ENCODE measurements around the gene MINK1. TPM values are rescaled to one million over a fixed set of nuclear protein-coding genes. Genes with fewer than 3 reads are reported as not detected.
A peak's percentile ranks its signal among the peaks of the same experiment; 100 is the strongest.

The MINK1 gene
- total and polyA plus RNA-seq, 2 of the 8 experiments (the other 6 are each of a cell fraction or from before 2014, with no cell fraction given), result 26.9 to 77.7 TPM

DNA sequence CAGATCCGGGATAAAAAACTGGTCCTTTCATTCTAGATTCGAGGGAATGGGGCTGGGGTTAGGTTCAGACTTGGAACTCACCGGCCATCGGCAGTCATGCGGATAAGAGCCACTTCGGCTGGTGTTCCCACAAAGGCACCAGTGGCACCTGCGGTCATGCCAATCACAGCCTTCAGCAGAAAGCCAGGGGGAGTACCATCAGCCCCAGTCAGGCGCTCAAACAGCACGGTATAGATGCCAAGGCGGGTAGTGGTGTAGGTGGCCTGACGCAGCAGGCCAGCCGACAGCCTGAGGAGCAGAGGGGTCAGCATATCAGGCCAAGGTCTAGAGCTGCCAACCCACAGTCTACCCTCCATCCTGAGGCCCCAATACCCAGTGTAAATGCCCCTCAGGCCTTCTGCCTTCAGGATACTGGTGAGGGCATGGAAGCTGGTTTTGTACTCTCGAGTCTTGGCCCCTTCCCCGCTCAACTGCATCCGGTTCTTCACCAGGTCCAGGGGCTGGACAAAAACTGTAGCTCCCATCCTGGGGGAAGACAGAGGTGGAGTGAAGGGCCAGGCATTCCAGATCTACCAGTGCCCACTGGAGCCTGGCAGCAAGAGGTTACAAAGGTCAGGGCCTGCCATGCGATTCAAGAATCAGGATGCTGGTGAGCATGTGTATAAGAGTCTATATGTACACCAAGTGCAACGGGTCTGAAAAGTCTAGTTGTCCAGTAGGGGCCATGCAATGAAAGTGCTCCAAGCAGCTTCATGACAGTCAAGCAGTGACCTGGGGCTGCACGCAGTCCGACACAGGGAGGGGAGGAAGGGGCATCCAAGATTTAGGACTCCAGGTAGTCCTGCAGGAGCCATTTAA lies 105.8 kb downstream of the MINK1 start:
- Histone ChIP-seq H4K20me1 (replicated peaks in 1 of 2; ENCODE audit: control insufficient read depth in 1 of 2, insufficient read depth in 2 of 2, low read length in 2 of 2) (peaks cover 0 to 6% of the 10 kb centered on the region in 2 experiments), H2AFZ (ENCODE audit: low read length) (no peak overlapping the region), H2BK15ac (ENCODE audit: low read length) (0 out of 2 replicates have a peak overlapping the region, but pooled peaks have one; percentile 46), H3K27ac (ENCODE audit: low read depth, low read length) (peak overlapping the region; percentile 88), H3K23me2 (ENCODE audit: low read depth, low read length) (peaks cover 15% of the 10 kb centered on the region; the same call in 1 of the 2 replicates), H2BK12ac (ENCODE audit: low read depth, low read length) (peak overlapping the region; percentile 39; the same call in 1 of the 2 replicates), H3K14ac (ENCODE audit: insufficient read length) (no peak overlapping the region), H2BK20ac (ENCODE audit: low read length) (no peak overlapping the region), H4K5ac (ENCODE audit: insufficient read length, low read depth, low read length) (no peak overlapping the region), H3K23ac (ENCODE audit: insufficient read length) (no peak overlapping the region), H3K36me3 (ENCODE audit: control insufficient read depth in 2 of 4, insufficient read depth in 4 of 4, low read length in 3 of 4) (peaks cover 13 to 29% (median 20%) of the 10 kb centered on the region in 4 experiments), H3K79me2 (ENCODE audit: control insufficient read depth in 1 of 2, insufficient read depth in 2 of 2, low read length in 2 of 2) (peaks cover 0 to 30% of the 10 kb centered on the region in 2 experiments; a peak in 3 of 4 replicates), H2BK120ac (replicated peaks; ENCODE audit: low read depth, low read length) (no peak overlapping the region), H2AK5ac (ENCODE audit: low read depth, low read length) (peak overlapping the region; percentile 61; the same call in 1 of the 2 replicates), H4K8ac (ENCODE audit: extremely low read depth, insufficient read depth, low read length) (peak overlapping the region; percentile 92; the same call in 1 of the 2 replicates), H3K27me3 (replicated peaks in 1 of 4; ENCODE audit: control insufficient read depth in 3 of 4, extremely low read depth in 1 of 4, insufficient read depth in 3 of 4, low read length in 3 of 4) (no peaks in the 10 kb centered on the region), H3K4me3 (ENCODE audit: extremely low read depth in 1 of 4, insufficient read depth in 2 of 4, low read depth in 3 of 4, low read length in 4 of 4) (peak overlapping the region; percentile 85 to 94 (median 90)), H4K91ac (replicated peaks; ENCODE audit: insufficient read length, low read length) (no peak overlapping the region), H3K4me2 (ENCODE audit: insufficient read depth in 1 of 2, low read depth in 2 of 2, low read length in 2 of 2) (peak overlapping the region; percentile 93 to 96), H2BK5ac (ENCODE audit: low read depth, low read length) (peak overlapping the region; percentile 97), H3K4ac (replicated peaks; ENCODE audit: insufficient read length, low read depth, low read length) (peak overlapping the region; percentile 0), H3K4me1 (replicated peaks in 1 of 4; ENCODE audit: control insufficient read depth in 3 of 4, insufficient read depth in 4 of 4, low read length in 3 of 4) (peaks cover 0 to 11% (median 7%) of the 10 kb centered on the region in 4 experiments; a peak in 5 of 7 replicates), H3K56ac (replicated peaks; ENCODE audit: insufficient read length, low read depth, low read length) (peak overlapping the region; percentile 50), H3K9ac (replicated peaks in 1 of 4; ENCODE audit: extremely low read depth in 1 of 4, low read depth in 3 of 4, low read length in 3 of 4) (peak overlapping the region; percentile 68 to 93 (median 86)), H3K9me3 (ENCODE audit: insufficient read depth in 2 of 2, low read depth in 1 of 2, low read length in 1 of 2) (no peaks in the 10 kb centered on the region), H3K18ac (ENCODE audit: extremely low read depth, low read length) (peak overlapping the region; percentile 41), H3K79me1 (ENCODE audit: low read depth, low read length) (peaks cover 9% of the 10 kb centered on the region)
- no peak for FAIRE-seq
- no peak for DNase-seq (ENCODE audit: low read depth in 1 of 2, low spot score in 2 of 2)
- TF ChIP-seq ASH2L (IDR thresholded peaks at IDR 0.05; ENCODE audit: low read length), result no peak
- TF ChIP-seq POLR2A (IDR thresholded peaks at IDR 0.05; ENCODE audit: control extremely low read depth in 1 of 2, low read depth in 2 of 2, low read length in 2 of 2), result no peak
- no peak for TF ChIP-seq EP300 (IDR thresholded peaks at IDR 0.05; ENCODE audit: borderline replicate concordance in 1 of 2, low read depth in 2 of 2, low read length in 2 of 2)
- TF ChIP-seq SP1 (IDR thresholded peaks at IDR 0.05; ENCODE audit: low read depth, low read length), result no peak
- TF ChIP-seq GTF2F1 (IDR thresholded peaks at IDR 0.05; ENCODE audit: borderline replicate concordance, low read depth, low read length), result no peak
- no peak for TF ChIP-seq FOSL1 (IDR thresholded peaks at IDR 0.05; ENCODE audit: insufficient read depth, low read depth, low read length)
- 0 out of 2 replicates have a peak, but pooled peaks have one; percentile 3 for TF ChIP-seq KDM5A (IDR thresholded peaks at IDR 0.05; ENCODE audit: low read length)
- TF ChIP-seq HDAC2 (IDR thresholded peaks at IDR 0.05; ENCODE audit: borderline replicate concordance in 1 of 2, low read depth in 2 of 2, low read length in 2 of 2), result no peak
- POLR2A ChIA-PET (ENCODE audit: partially characterized antibody), result interaction anchor here (0.9 to 27.4 kb wide), 15 partner anchors 10 to 131 kb away, joined by 3 to 987 read pairs (median 9); partner anchors contain the start of genes C17orf107, CAMTA2, CHRNE and ENO3
- CTCF ChIA-PET (ENCODE audit: partially characterized antibody), result interaction anchor here (0.7 to 5.9 kb wide), 12 partner anchors 10 to 207 kb away, joined by 3 to 26 read pairs (median 4); partner anchors contain the start of genes CHRNE, ENO3, MED11 and SPAG7
- 72% methylated on average over 19 of the region's 19 CpGs; no CpG with 5 or more reads in 1 of the 2 experiments for WGBS, 2 experiments (ENCODE audit: extremely low coverage in 1 of 2, insufficient coverage in 1 of 2, insufficient read length in 1 of 2, insufficient replicate concordance in 2 of 2, low coverage in 1 of 2, low lambda C conversion rate in 2 of 2, missing lambda C conversion rate in 1 of 2)
